ENCODE measurements around the gene ANKRD12.
"Not testable (repeated sequence)": the region's sequence is repeated elsewhere in the genome, so short reads cannot be mapped to it uniquely, and the experiment has no call there.

The ANKRD12 gene

DNA sequence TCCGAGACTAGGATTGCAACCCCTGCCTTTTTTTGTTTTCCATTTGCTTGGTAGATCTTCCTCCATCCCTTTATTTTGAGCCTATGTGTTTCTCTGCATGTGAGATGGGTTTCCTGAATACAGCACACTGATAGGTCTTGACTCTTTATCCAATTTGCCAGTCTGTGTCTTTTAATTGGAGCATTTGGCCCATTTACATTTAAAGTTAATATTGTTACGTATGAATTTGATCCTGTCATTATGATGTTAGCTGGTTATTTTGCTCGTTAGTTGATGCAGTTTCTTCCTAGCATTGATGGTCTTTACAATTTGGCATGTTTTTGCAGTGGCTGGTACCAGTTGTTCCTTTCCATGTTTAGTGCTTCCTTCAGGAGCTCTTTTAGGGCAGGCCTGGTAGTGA lies 32.9 kb downstream of the ANKRD12 start:
- H3K4me3 ChIP-seq (ENCODE audit: low read depth, low read length); H3K9me3 ChIP-seq (ENCODE audit: control insufficient read depth, insufficient read depth, low read length); H3K27ac ChIP-seq (ENCODE audit: low read depth, low read length); H3K4me1 ChIP-seq (ENCODE audit: control insufficient read depth, insufficient read depth, low read length); H3K36me3 ChIP-seq (ENCODE audit: control insufficient read depth, insufficient read depth, low read length); H3K9ac ChIP-seq (ENCODE audit: low read depth, low read length); H3K27me3 ChIP-seq (ENCODE audit: control insufficient read depth, insufficient read depth, low read length): not testable (repeated sequence)

DNA sequence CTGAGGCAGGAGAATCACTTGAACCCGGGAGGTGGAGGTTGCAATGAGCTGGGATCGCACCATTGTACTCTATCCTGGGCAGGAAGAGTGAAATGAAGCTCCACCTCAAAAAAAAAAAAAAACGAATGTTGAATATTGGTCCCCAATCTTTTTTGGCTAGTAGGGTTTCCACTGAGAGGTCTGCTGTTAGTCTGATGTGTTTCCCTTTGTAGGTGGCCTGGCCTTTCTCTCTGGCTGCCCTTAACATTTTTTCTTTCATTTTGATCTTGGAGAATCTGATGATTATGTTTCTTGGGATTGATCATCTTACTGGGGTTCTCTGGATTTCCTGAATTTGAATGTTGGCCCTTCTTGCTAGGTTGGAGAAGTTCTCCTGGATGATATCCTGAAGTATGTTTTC lies 35.3 kb downstream of the ANKRD12 start:
- H3K27me3 ChIP-seq (ENCODE audit: control insufficient read depth, insufficient read depth, low read length); H3K27ac ChIP-seq (ENCODE audit: low read depth, low read length); H3K36me3 ChIP-seq (ENCODE audit: control insufficient read depth, insufficient read depth, low read length); H3K9ac ChIP-seq (ENCODE audit: low read depth, low read length); H3K4me3 ChIP-seq (ENCODE audit: low read depth, low read length); H3K4me1 ChIP-seq (ENCODE audit: control insufficient read depth, insufficient read depth, low read length); H3K9me3 ChIP-seq (ENCODE audit: control insufficient read depth, insufficient read depth, low read length): not testable (repeated sequence)

DNA sequence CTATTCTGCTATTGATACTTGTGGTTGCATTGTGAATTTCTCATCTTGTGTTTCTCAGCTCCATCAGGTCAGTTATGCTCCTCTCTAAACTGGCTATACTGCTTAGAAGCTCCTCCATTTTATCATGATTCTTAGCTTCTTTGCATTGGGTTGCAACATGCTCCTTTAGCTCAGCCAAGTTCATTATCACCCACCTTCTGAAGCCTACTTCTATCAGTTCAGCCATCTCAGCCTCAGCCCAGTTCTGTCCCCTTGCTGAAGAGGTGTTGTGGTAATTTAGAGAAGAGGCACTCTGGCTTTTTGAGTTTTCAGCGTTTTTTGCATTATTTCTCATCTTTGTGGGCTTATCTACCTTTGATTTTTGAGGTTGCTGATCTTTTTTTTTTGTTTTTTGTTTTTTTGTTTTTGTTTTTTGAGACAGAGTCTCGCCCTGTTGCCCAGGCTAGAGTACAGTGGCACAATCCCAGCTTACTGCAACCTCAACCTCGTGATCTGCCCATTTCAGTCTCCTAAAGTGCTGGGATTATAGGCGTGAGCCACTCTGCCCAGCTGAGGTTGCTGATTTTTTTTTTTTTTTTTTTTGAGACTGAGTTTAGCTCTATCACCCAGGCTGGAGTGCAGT lies 36.0 kb downstream of the ANKRD12 start:
- no peaks in the 10 kb centered on the region for H3K4me1 ChIP-seq (ENCODE audit: control insufficient read depth, insufficient read depth, low read length)
- no peak overlapping the region for H3K27ac ChIP-seq (ENCODE audit: low read depth, low read length)
- H3K9ac ChIP-seq (ENCODE audit: low read depth, low read length): no peak overlapping the region
- no peaks in the 10 kb centered on the region for H3K36me3 ChIP-seq (ENCODE audit: control insufficient read depth, insufficient read depth, low read length)
- no peaks in the 10 kb centered on the region for H3K9me3 ChIP-seq (ENCODE audit: control insufficient read depth, insufficient read depth, low read length)
- no peaks in the 10 kb centered on the region for H3K27me3 ChIP-seq (ENCODE audit: control insufficient read depth, insufficient read depth, low read length)
- no peak overlapping the region for H3K4me3 ChIP-seq (ENCODE audit: low read depth, low read length)

DNA sequence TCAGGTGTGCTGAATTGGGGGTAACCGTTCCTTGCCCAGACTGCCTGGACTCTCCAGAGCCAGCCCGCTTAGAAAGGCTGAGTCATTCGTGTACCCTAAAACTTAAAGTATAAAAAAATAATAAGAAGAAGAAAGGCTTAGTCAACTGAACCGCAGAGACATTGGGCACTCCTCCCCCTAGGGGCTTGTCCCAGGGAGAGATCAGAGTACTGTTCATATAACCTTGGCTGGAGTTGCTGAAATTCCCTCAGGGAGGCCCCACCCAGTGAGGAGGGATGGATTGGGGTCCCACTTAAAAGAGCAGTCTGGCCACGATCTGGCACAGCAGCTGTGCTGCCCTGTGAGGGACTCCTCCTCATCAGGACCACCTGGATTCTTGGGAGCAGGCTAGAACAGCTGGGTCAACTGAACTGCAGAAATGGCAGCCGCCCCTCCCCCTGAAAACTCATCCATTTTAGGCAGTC lies 37.2 kb downstream of the ANKRD12 start:
- Histone ChIP-seq H3K27me3 (ENCODE audit: control insufficient read depth, insufficient read depth, low read length) (no peaks in the 10 kb centered on the region), H3K27ac (ENCODE audit: low read depth, low read length) (no peak overlapping the region), H3K9ac (ENCODE audit: low read depth, low read length) (no peak overlapping the region), H3K9me3 (ENCODE audit: control insufficient read depth, insufficient read depth, low read length) (no peaks in the 10 kb centered on the region), H3K36me3 (ENCODE audit: control insufficient read depth, insufficient read depth, low read length) (no peaks in the 10 kb centered on the region), H3K4me1 (ENCODE audit: control insufficient read depth, insufficient read depth, low read length) (no peaks in the 10 kb centered on the region), H3K4me3 (ENCODE audit: low read depth, low read length) (no peak overlapping the region)

GRCh38 chr18:9174302-9174701 lies 37.7 kb downstream of the ANKRD12 start:
- no peak overlapping the region for H3K27ac ChIP-seq (ENCODE audit: low read depth, low read length)
- no peaks in the 10 kb centered on the region for H3K9me3 ChIP-seq (ENCODE audit: control insufficient read depth, insufficient read depth, low read length)
- no peaks in the 10 kb centered on the region for H3K4me1 ChIP-seq (ENCODE audit: control insufficient read depth, insufficient read depth, low read length)
- H3K27me3 ChIP-seq (ENCODE audit: control insufficient read depth, insufficient read depth, low read length): no peaks in the 10 kb centered on the region
- no peak overlapping the region for H3K4me3 ChIP-seq (ENCODE audit: low read depth, low read length)
- no peak overlapping the region for H3K9ac ChIP-seq (ENCODE audit: low read depth, low read length)
- no peaks in the 10 kb centered on the region for H3K36me3 ChIP-seq (ENCODE audit: control insufficient read depth, insufficient read depth, low read length)

GRCh38 chr18:9175115-9175514 lies 38.5 kb downstream of the ANKRD12 start:
- Histone ChIP-seq H3K36me3 (ENCODE audit: control insufficient read depth, insufficient read depth, low read length) (no peaks in the 10 kb centered on the region), H3K9me3 (ENCODE audit: control insufficient read depth, insufficient read depth, low read length) (no peaks in the 10 kb centered on the region), H3K4me1 (ENCODE audit: control insufficient read depth, insufficient read depth, low read length) (no peaks in the 10 kb centered on the region), H3K27ac (ENCODE audit: low read depth, low read length) (no peak overlapping the region), H3K27me3 (ENCODE audit: control insufficient read depth, insufficient read depth, low read length) (no peaks in the 10 kb centered on the region), H3K4me3 (ENCODE audit: low read depth, low read length) (no peak overlapping the region), H3K9ac (ENCODE audit: low read depth, low read length) (no peak overlapping the region)

GRCh38 chr18:9177031-9177430 lies 40.5 kb downstream of the ANKRD12 start:
- H3K36me3 ChIP-seq (ENCODE audit: control insufficient read depth, insufficient read depth, low read length): no peaks in the 10 kb centered on the region
- no peak overlapping the region for H3K4me3 ChIP-seq (ENCODE audit: low read depth, low read length)
- no peak overlapping the region for H3K9ac ChIP-seq (ENCODE audit: low read depth, low read length)
- no peak overlapping the region for H3K27ac ChIP-seq (ENCODE audit: low read depth, low read length)
- no peaks in the 10 kb centered on the region for H3K9me3 ChIP-seq (ENCODE audit: control insufficient read depth, insufficient read depth, low read length)
- H3K27me3 ChIP-seq (ENCODE audit: control insufficient read depth, insufficient read depth, low read length): no peaks in the 10 kb centered on the region
- no peaks in the 10 kb centered on the region for H3K4me1 ChIP-seq (ENCODE audit: control insufficient read depth, insufficient read depth, low read length)

GRCh38 chr18:9177466-9177865 lies 40.9 kb downstream of the ANKRD12 start:
- Histone ChIP-seq H3K4me3 (ENCODE audit: low read depth, low read length) (no peak overlapping the region), H3K36me3 (ENCODE audit: control insufficient read depth, insufficient read depth, low read length) (0 out of 2 replicates have a peak, but pooled peaks cover 2% of the 10 kb centered on the region), H3K27me3 (ENCODE audit: control insufficient read depth, insufficient read depth, low read length) (no peaks in the 10 kb centered on the region), H3K9ac (ENCODE audit: low read depth, low read length) (no peak overlapping the region), H3K27ac (ENCODE audit: low read depth, low read length) (no peak overlapping the region), H3K4me1 (ENCODE audit: control insufficient read depth, insufficient read depth, low read length) (no peaks in the 10 kb centered on the region), H3K9me3 (ENCODE audit: control insufficient read depth, insufficient read depth, low read length) (no peaks in the 10 kb centered on the region)

GRCh38 chr18:9178557-9178956 lies 42.0 kb downstream of the ANKRD12 start:
- Histone ChIP-seq H3K4me1 (ENCODE audit: control insufficient read depth, insufficient read depth, low read length) (no peaks in the 10 kb centered on the region), H3K36me3 (ENCODE audit: control insufficient read depth, insufficient read depth, low read length) (0 out of 2 replicates have a peak, but pooled peaks cover 3% of the 10 kb centered on the region), H3K9me3 (ENCODE audit: control insufficient read depth, insufficient read depth, low read length) (no peaks in the 10 kb centered on the region), H3K27ac (ENCODE audit: low read depth, low read length) (no peak overlapping the region), H3K4me3 (ENCODE audit: low read depth, low read length) (no peak overlapping the region), H3K27me3 (ENCODE audit: control insufficient read depth, insufficient read depth, low read length) (no peaks in the 10 kb centered on the region), H3K9ac (ENCODE audit: low read depth, low read length) (no peak overlapping the region)

- no peaks in the 10 kb centered on the region for H3K9me3 ChIP-seq (ENCODE audit: control insufficient read depth, insufficient read depth, low read length)
- 0 out of 2 replicates have a peak, but pooled peaks cover 3% of the 10 kb centered on the region for H3K36me3 ChIP-seq (ENCODE audit: control insufficient read depth, insufficient read depth, low read length)
- H3K27ac ChIP-seq (ENCODE audit: low read depth, low read length): no peak overlapping the region
- peaks cover 3% of the 10 kb centered on the region; the same call in 1 of the 2 replicates for H3K4me1 ChIP-seq (ENCODE audit: control insufficient read depth, insufficient read depth, low read length)
- no peaks in the 10 kb centered on the region for H3K27me3 ChIP-seq (ENCODE audit: control insufficient read depth, insufficient read depth, low read length)
- H3K9ac ChIP-seq (ENCODE audit: low read depth, low read length): no peak overlapping the region
- H3K4me3 ChIP-seq (ENCODE audit: low read depth, low read length): no peak overlapping the region
Observed at GRCh38 chr18:9181275-9181674, 44.7 kb downstream of the ANKRD12 start.

DNA sequence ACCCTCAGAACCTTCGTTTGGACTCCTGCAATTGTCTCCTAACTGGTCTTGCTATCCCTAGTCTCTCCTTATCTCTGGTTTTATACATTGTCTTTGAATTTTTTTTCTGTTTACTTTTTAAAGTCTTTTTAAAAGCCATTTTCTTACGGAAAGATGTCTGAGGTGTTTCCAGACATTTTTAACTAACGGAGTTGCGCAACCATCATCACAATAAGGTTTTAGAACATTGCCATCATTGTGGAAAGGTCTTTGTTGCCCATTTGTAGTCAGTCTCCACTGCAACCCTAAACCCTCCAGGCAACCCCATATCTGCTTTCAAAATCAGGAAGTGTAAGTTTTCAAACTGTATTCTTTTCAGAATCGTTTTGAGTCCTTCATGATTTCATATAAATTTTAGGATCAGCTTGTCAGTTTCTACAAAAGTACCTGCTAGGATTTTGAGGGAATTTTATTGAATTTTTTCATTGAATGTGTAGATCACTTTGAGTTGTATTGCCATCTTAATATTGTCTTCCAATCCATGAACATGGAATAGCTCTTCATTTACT lies 46.3 kb downstream of the ANKRD12 start:
- no peak overlapping the region for H3K4me3 ChIP-seq (ENCODE audit: low read depth, low read length)
- no peaks in the 10 kb centered on the region for H3K9me3 ChIP-seq (ENCODE audit: control insufficient read depth, insufficient read depth, low read length)
- no peak overlapping the region for H3K9ac ChIP-seq (ENCODE audit: low read depth, low read length)
- H3K27me3 ChIP-seq (ENCODE audit: control insufficient read depth, insufficient read depth, low read length): no peaks in the 10 kb centered on the region
- no peak overlapping the region for H3K27ac ChIP-seq (ENCODE audit: low read depth, low read length)
- 0 out of 2 replicates have a peak, but pooled peaks cover 3% of the 10 kb centered on the region for H3K36me3 ChIP-seq (ENCODE audit: control insufficient read depth, insufficient read depth, low read length)
- H3K4me1 ChIP-seq (ENCODE audit: control insufficient read depth, insufficient read depth, low read length): peaks cover 3% of the 10 kb centered on the region; the same call in 1 of the 2 replicates

Measured in HUES48 (cell line).